GM12872 (cell line): ENCODE data around the gene RALA.

Experiments used
- TF ChIP-seq, protein P1 (sequence below): IDR thresholded peaks from 3 replicates; pipeline ENCODE4 v1.5.1; 2011; ENCODE audit warnings: low read depth, mild to moderate bottlenecking, low read length, moderate library complexity; ENCODE audit not compliant: insufficient read depth

Gene RALA

GRCh38 chr7:39720586-39720985 is 97.2 kb downstream of the RALA start:
- TF ChIP-seq, protein P1, sequence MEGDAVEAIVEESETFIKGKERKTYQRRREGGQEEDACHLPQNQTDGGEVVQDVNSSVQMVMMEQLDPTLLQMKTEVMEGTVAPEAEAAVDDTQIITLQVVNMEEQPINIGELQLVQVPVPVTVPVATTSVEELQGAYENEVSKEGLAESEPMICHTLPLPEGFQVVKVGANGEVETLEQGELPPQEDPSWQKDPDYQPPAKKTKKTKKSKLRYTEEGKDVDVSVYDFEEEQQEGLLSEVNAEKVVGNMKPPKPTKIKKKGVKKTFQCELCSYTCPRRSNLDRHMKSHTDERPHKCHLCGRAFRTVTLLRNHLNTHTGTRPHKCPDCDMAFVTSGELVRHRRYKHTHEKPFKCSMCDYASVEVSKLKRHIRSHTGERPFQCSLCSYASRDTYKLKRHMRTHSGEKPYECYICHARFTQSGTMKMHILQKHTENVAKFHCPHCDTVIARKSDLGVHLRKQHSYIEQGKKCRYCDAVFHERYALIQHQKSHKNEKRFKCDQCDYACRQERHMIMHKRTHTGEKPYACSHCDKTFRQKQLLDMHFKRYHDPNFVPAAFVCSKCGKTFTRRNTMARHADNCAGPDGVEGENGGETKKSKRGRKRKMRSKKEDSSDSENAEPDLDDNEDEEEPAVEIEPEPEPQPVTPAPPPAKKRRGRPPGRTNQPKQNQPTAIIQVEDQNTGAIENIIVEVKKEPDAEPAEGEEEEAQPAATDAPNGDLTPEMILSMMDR: no peak

GRCh38 chr7:39721345-39721744 is 98.0 kb downstream of the RALA start:
- TF ChIP-seq, protein P1: no peak

- TF ChIP-seq, protein P1: no peak
These were observed 98.7 kb downstream of the RALA start for GRCh38 chr7:39721919-39722597.

GRCh38 chr7:39727231-39728012 is 104.0 kb downstream of the RALA start:
- TF ChIP-seq, protein P1: no peak

DNA sequence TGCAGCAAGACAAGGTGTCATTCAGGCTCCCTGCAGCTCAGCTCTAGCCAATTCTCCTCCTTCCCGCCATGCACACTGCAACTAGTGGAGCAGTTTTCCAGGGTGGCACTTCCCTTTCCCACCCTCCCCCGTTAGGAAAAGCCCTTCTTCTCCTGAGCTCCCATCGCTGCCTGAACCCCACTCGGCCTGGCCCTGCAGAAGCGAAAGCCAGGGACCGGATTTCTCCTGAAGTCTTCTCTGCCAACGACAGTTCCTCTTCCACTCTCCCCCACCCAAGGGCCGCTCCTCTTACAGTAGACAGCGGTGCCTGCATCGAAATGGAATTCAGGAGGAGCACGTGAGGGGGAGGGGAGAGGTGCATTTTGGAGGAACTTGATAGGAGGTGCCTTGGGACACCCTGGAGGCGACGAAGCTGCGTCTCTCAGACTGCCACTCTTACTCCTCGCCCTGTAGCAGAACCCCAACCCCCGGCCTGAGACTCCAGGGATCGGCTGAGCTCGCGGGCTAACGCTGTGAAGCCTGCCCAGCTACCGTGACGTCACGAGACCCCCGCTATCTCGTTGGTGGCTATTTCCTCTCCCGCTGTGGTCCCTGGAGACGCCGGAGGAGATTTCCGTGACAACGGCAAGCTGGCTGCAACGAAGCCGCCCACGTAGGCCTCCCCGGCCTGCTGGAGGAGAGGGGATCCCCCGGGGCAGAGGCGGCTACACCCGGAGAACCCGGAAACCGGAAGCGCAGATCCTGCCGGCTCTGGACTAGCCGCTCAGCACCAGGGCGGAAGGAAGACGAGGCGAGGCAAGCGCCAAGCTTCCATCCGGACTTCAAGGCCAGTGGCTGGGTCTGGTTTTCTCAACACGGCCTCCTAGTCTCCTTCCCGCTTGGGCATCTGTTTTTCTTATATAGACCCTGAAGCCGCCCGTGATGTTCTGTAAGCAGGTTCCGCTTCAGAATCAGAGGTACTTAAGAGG is 109.7 kb downstream of the RALA start:
- TF ChIP-seq, protein P1: no peak

DNA sequence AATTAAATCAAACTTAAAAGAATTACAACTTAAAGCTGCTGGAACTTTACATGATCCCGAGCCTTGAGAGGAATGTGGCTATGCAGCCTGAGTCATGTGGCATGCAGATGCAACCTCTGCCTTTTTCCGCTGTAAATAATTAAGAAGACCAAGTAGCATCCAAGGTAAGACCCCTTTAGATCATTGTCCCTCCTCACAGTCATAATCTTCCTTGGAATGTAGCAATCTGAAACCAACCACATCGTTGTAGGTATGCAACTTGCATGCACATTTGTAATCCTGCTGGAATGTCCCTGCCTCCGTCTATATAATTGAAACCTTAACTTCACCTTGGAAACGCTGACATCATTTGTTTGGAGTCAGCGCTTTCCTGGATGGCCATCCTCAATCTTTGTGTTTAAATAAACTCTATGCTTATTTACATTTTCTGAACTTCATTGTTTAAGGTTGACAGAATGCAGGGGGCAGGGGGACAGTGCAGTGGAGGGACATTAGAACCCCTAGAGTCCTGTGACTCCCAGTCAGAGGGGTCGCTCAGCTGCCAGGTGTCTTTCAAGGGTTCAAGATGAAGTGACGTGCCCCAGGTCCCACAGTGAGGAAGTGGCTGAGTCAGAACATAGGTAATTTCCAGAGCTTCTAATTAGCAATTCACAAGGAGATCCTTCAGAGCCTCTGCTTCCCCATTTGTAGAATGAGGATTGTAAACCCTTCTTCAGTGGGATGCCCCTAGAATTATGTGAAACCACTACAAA is 110.7 kb downstream of the RALA start:
- TF ChIP-seq, protein P1: no peak
